ENCODE data around the gene CNTN6. TPM values are rescaled to one million over a fixed set of nuclear protein-coding genes. Genes with fewer than 3 reads are reported as not detected.

Gene CNTN6
- total and polyA plus RNA-seq, 2 of the 4 experiments (the other 2 are of a cell fraction) = not detected

- no peak for TF ChIP-seq CTCF (conservative IDR thresholded peaks at IDR 0.05; ENCODE audit: low read depth, low read length)
- no peak for TF ChIP-seq POLR2A (IDR thresholded peaks at IDR 0.05; ENCODE audit: low read depth, low read length)
- TF ChIP-seq BHLHE40 (IDR thresholded peaks at IDR 0.05; ENCODE audit: low read depth, low read length) = no peak
- no peak for TF ChIP-seq USF2 (IDR thresholded peaks at IDR 0.05; ENCODE audit: low read depth, low read length)
- TF ChIP-seq CEBPB (IDR thresholded peaks at IDR 0.05; ENCODE audit: low read depth, low read length) = no peak
- TF ChIP-seq SMC3 (IDR thresholded peaks at IDR 0.05; ENCODE audit: low read depth, low read length) = no peak
- TF ChIP-seq MAZ (IDR thresholded peaks at IDR 0.05; ENCODE audit: borderline replicate concordance, low read depth, low read length) = no peak
- TF ChIP-seq RCOR1 (IDR thresholded peaks at IDR 0.05; ENCODE audit: insufficient replicate concordance, low read length) = no peak
- TF ChIP-seq NFE2L2 (IDR thresholded peaks at IDR 0.05; ENCODE audit: low read depth, low read length) = no peak
- in situ Hi-C loops (cut with MboI; ENCODE audit: low sequenced_read_pairs) (no loop called here), intact Hi-C loops (cut with micrococcal nuclease) (no loop called here), dilution Hi-C loops (cut with HindIII; ENCODE audit: low sequenced_read_pairs, unreplicated experiment) (no loop called here)
- H3K56ac ChIP-seq (ENCODE audit: extremely low read depth, insufficient read depth, low read length) = no peak overlapping the region
- H3K4me3 ChIP-seq (ENCODE audit: insufficient read depth, low read depth, low read length) = no peak overlapping the region
- no peaks in the 10 kb centered on the region for H3K36me3 ChIP-seq (ENCODE audit: control insufficient read depth, insufficient read depth, low read length)
- no peak overlapping the region for H3K14ac ChIP-seq (replicated peaks; ENCODE audit: low read depth, low read length)
- H3K9me3 ChIP-seq (ENCODE audit: control insufficient read depth, insufficient read depth, low read length) = no peaks in the 10 kb centered on the region
- no peak overlapping the region for H2BK120ac ChIP-seq (ENCODE audit: low read depth, low read length)
- H2BK15ac ChIP-seq (ENCODE audit: low read depth, low read length) = no peak overlapping the region
- DNase-seq (no peak), ATAC-seq (ENCODE audit: low read depth) (no peak)
- no peak overlapping the region for H2AFZ ChIP-seq (replicated peaks; ENCODE audit: low read length, poor library complexity)
- H3K79me1 ChIP-seq (ENCODE audit: low read depth in 1 of 2, low read length in 2 of 2) = no peaks in the 10 kb centered on the region
- H3K27me3 ChIP-seq (ENCODE audit: control insufficient read depth, insufficient read depth, low read length) = no peaks in the 10 kb centered on the region
- CTCF ChIA-PET = no interaction called here
- H4K5ac ChIP-seq (ENCODE audit: low read depth, low read length) = no peak overlapping the region
- H2AK5ac ChIP-seq (ENCODE audit: low read depth, low read length) = no peak overlapping the region
- H4K20me1 ChIP-seq (ENCODE audit: insufficient read depth, low read length) = no peaks in the 10 kb centered on the region
- no peak overlapping the region for H3K23ac ChIP-seq (ENCODE audit: low read depth, low read length)
- BruUV-seq (replicated peaks) = no TSS peak
- H4K91ac ChIP-seq (ENCODE audit: insufficient read depth, low read depth, low read length) = no peak overlapping the region
- no peak overlapping the region for H3K9ac ChIP-seq (ENCODE audit: low read depth, low read length)
- no peaks in the 10 kb centered on the region for H3K9me1 ChIP-seq (ENCODE audit: insufficient read depth, low read length)
- H3K4me2 ChIP-seq (ENCODE audit: low read depth, low read length) = no peak overlapping the region
- no peak overlapping the region for H2AK9ac ChIP-seq (replicated peaks; ENCODE audit: low read depth, low read length, poor library complexity)
- POLR2A ChIA-PET (ENCODE audit: unreplicated experiment) = no interaction called here
- H3K18ac ChIP-seq (ENCODE audit: low read depth, low read length) = no peak overlapping the region
- no peaks in the 10 kb centered on the region for H3K4me1 ChIP-seq (ENCODE audit: control insufficient read depth, insufficient read depth, low read length)
- no peak overlapping the region for H3K4ac ChIP-seq (ENCODE audit: low read depth, low read length)
- no peak overlapping the region for H2BK20ac ChIP-seq (ENCODE audit: low read depth, low read length)
- no peak overlapping the region for H3K27ac ChIP-seq (ENCODE audit: insufficient read depth, low read length)
- H2BK5ac ChIP-seq (ENCODE audit: low read depth, low read length, poor library complexity, severe bottlenecking) = no peak overlapping the region
- no peak overlapping the region for H4K8ac ChIP-seq (ENCODE audit: low read depth in 2 of 2, low read length in 2 of 2)
Observed at GRCh38 chr3:1056744-1057143, 36.1 kb upstream of the CNTN6 start.
